Neural progenitor cell (in vitro differentiated cells): ENCODE results near the gene SSBP3.

Source experiments
- CTCF ChIP-seq: fragments of 200-600 bp; sonication (generic); IDR thresholded peaks from 2 replicates; pipeline ENCODE4 v1.5.1; 2017; ENCODE audit warnings: antibody characterized with exemption, mild to moderate bottlenecking
- EZH2 ChIP-seq: fragments of 200-600 bp; sonication (generic); IDR thresholded peaks from 2 replicates; pipeline ENCODE4 v1.6.1; 2017; ENCODE audit warnings: antibody characterized with exemption, mild to moderate bottlenecking, moderate library complexity
- EZH2phosphoT487 ChIP-seq: fragments of 200-600 bp; sonication (generic); IDR thresholded peaks from 2 replicates; pipeline ENCODE4 v1.6.1; 2017; ENCODE audit warnings: antibody characterized with exemption

- no peak for TF ChIP-seq CTCF
- no peak for TF ChIP-seq EZH2
- TF ChIP-seq EZH2phosphoT487, result no peak
Observed at GRCh38 chr1:54200519-54200997, 205.6 kb downstream of the SSBP3 start.
